Measurements from ENCODE around the gene UBE2QL1.

Gene UBE2QL1

DNA sequence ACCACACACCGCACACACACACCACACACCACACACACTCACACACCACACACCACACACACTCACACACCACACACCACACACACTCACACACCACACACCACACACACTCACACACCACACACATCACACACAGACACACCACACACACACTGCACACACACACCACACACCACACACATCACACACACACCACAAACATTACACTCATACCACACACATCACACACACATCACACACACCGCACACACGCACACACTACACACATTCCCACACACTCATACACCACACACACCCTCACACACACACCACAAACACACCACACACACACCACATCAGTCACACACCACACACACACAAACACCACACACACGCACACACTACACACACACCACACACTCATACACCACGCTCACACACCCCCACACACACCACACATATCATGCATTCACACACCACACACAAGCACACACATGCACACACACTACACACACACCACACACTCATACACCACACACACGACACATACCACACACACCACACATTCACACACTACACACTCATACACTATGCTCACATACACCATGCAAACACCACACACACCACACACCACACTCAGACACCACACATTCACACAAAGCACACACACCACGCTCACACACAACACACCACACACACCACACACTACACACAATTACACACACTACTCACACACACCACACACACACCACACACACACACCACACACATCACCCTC, 1.1 kb upstream of the UBE2QL1 start (continued):
- no peak for TF ChIP-seq ZFHX2 (tag by site-specific recombination; conservative IDR thresholded peaks at IDR 0.05)
- TF ChIP-seq ZNF529 (tag by site-specific recombination; IDR thresholded peaks at IDR 0.05; ENCODE audit: insufficient replicate concordance): no peak
- TF ChIP-seq ZNF19 (tag by site-specific recombination; IDR thresholded peaks at IDR 0.05; ENCODE audit: low read depth): no peak
- TF ChIP-seq, protein P1, sequence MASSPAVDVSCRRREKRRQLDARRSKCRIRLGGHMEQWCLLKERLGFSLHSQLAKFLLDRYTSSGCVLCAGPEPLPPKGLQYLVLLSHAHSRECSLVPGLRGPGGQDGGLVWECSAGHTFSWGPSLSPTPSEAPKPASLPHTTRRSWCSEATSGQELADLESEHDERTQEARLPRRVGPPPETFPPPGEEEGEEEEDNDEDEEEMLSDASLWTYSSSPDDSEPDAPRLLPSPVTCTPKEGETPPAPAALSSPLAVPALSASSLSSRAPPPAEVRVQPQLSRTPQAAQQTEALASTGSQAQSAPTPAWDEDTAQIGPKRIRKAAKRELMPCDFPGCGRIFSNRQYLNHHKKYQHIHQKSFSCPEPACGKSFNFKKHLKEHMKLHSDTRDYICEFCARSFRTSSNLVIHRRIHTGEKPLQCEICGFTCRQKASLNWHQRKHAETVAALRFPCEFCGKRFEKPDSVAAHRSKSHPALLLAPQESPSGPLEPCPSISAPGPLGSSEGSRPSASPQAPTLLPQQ (tag by site-specific recombination; IDR thresholded peaks at IDR 0.05): no peak
- TF ChIP-seq ZNF302 (tag by site-specific recombination; IDR thresholded peaks at IDR 0.05; ENCODE audit: low read depth): 0 out of 2 replicates have a peak, but pooled peaks have one; percentile 8
- peak; percentile 14; the same call in 1 of the 2 replicates for TF ChIP-seq ZNF837 (tag by site-specific recombination; IDR thresholded peaks at IDR 0.05)
- no peak for TF ChIP-seq ZNF138 (tag by site-specific recombination; IDR thresholded peaks at IDR 0.05; ENCODE audit: borderline replicate concordance)
- peak; percentile 7; the same call in 1 of the 2 replicates for TF ChIP-seq ZNF76 (tag by site-specific recombination; IDR thresholded peaks at IDR 0.05; ENCODE audit: borderline replicate concordance, low read depth)
- TF ChIP-seq ZNF341 (tag by site-specific recombination; IDR thresholded peaks at IDR 0.05; ENCODE audit: low read depth): no peak
- no peak for TF ChIP-seq SCRT2 (tag by site-specific recombination; IDR thresholded peaks at IDR 0.05)
- TF ChIP-seq KLF7 (tag by site-specific recombination; IDR thresholded peaks at IDR 0.05; ENCODE audit: borderline replicate concordance): no peak
- TF ChIP-seq, protein P2, sequence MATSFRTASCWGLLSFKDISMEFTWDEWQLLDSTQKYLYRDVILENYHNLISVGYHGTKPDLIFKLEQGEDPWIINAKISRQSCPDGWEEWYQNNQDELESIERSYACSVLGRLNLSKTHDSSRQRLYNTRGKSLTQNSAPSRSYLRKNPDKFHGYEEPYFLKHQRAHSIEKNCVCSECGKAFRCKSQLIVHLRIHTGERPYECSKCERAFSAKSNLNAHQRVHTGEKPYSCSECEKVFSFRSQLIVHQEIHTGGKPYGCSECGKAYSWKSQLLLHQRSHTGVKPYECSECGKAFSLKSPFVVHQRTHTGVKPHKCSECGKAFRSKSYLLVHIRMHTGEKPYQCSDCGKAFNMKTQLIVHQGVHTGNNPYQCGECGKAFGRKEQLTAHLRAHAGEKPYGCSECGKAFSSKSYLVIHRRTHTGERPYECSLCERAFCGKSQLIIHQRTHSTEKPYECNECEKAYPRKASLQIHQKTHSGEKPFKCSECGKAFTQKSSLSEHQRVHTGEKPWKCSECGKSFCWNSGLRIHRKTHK (tag by site-specific recombination; IDR thresholded peaks at IDR 0.05): no peak
- no peak for TF ChIP-seq ZNF221 (tag by site-specific recombination; IDR thresholded peaks at IDR 0.05; ENCODE audit: borderline replicate concordance)
- TF ChIP-seq, protein P3, sequence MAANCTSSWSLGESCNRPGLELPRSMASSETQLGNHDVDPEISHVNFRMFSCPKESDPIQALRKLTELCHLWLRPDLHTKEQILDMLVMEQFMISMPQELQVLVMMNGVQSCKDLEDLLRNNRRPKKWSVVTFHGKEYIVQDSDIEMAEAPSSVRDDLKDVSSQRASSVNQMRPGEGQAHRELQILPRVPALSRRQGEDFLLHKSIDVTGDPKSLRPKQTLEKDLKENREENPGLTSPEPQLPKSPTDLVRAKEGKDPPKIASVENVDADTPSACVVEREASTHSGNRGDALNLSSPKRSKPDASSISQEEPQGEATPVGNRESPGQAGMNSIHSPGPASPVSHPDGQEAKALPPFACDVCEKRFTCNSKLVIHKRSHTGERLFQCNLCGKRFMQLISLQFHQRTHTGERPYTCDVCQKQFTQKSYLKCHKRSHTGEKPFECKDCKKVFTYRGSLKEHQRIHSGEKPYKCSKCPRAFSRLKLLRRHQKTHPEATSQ (tag by site-specific recombination; IDR thresholded peaks at IDR 0.05): peak; percentile 77; the same call in 1 of the 2 replicates
- TF ChIP-seq ZNF530 (tag by site-specific recombination; IDR thresholded peaks at IDR 0.05; ENCODE audit: low read depth): no peak; the same call in 1 of the 2 replicates
- TF ChIP-seq ZNF146 (tag by site-specific recombination; IDR thresholded peaks at IDR 0.05): 0 out of 2 replicates have a peak, but pooled peaks have one; percentile 4
- no peak for TF ChIP-seq WT1 (tag by site-specific recombination; IDR thresholded peaks at IDR 0.05)
- TF ChIP-seq, protein P4, sequence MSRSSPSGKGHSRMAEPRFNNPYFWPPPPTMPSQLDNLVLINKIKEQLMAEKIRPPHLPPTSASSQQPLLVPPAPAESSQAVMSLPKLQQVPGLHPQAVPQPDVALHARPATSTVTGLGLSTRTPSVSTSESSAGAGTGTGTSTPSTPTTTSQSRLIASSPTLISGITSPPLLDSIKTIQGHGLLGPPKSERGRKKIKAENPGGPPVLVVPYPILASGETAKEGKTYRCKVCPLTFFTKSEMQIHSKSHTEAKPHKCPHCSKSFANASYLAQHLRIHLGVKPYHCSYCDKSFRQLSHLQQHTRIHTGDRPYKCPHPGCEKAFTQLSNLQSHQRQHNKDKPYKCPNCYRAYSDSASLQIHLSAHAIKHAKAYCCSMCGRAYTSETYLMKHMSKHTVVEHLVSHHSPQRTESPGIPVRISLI (tag by site-specific recombination; IDR thresholded peaks at IDR 0.05): no peak
- TF ChIP-seq SALL2 (tag by site-specific recombination; IDR thresholded peaks at IDR 0.05; ENCODE audit: borderline replicate concordance): no peak
- TF ChIP-seq, protein P5, sequence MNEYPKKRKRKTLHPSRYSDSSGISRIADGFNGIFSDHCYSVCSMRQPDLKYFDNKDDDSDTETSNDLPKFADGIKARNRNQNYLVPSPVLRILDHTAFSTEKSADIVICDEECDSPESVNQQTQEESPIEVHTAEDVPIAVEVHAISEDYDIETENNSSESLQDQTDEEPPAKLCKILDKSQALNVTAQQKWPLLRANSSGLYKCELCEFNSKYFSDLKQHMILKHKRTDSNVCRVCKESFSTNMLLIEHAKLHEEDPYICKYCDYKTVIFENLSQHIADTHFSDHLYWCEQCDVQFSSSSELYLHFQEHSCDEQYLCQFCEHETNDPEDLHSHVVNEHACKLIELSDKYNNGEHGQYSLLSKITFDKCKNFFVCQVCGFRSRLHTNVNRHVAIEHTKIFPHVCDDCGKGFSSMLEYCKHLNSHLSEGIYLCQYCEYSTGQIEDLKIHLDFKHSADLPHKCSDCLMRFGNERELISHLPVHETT (tag by site-specific recombination; IDR thresholded peaks at IDR 0.05): peak; percentile 43; the same call in 1 of the 2 replicates
- TF ChIP-seq ZNF660 (tag by site-specific recombination; IDR thresholded peaks at IDR 0.05): no peak
- TF ChIP-seq ZNF350 (tag by site-specific recombination; IDR thresholded peaks at IDR 0.05): no peak
- TF ChIP-seq ZBTB20 (tag by site-specific recombination; IDR thresholded peaks at IDR 0.05): peak; percentile 36; the same call in 1 of the 2 replicates
- 0 out of 2 replicates have a peak, but pooled peaks have one; percentile 40 for TF ChIP-seq ZBTB7A (tag by site-specific recombination; IDR thresholded peaks at IDR 0.05; ENCODE audit: low read depth)
- no peak; the same call in 1 of the 2 replicates for TF ChIP-seq ZNF140 (tag by site-specific recombination; IDR thresholded peaks at IDR 0.05)
- TF ChIP-seq ZNF155 (tag by site-specific recombination; IDR thresholded peaks at IDR 0.05): 0 out of 2 replicates have a peak, but pooled peaks have one; percentile 35

Data from HEK293 (cell line).